HEK293 (cell line): Measurements from ENCODE around the gene ASB8.

ENCODE experiments used
- AEBP2 ChIP-seq: fragments of 450-650 bp; formaldehyde crosslinking; IDR thresholded peaks from 2 replicates; pipeline ENCODE4 v1.5.1; 2016; ENCODE audit warnings: missing biosample characterization, missing genetic modification characterization, borderline replicate concordance
- BCL11A ChIP-seq: fragments of 450-650 bp; formaldehyde crosslinking; IDR thresholded peaks from 2 replicates; pipeline ENCODE4 v1.5.1; 2016; ENCODE audit warnings: low read depth, missing biosample characterization, missing genetic modification characterization
- OVOL3 ChIP-seq: fragments of 450-650 bp; formaldehyde crosslinking; IDR thresholded peaks from 2 replicates; pipeline ENCODE4 v1.5.1; 2016; ENCODE audit warnings: missing biosample characterization, missing genetic modification characterization
- PRDM4 ChIP-seq: fragments of 450-650 bp; formaldehyde crosslinking; IDR thresholded peaks from 2 replicates; pipeline ENCODE4 v1.5.1; 2017; ENCODE audit warnings: missing biosample characterization, missing genetic modification characterization
- RBAK ChIP-seq: fragments of 450-650 bp; formaldehyde crosslinking; IDR thresholded peaks from 2 replicates; pipeline ENCODE4 v1.5.1; 2016; ENCODE audit warnings: missing biosample characterization, missing genetic modification characterization
- REPIN1 ChIP-seq: fragments of 450-650 bp; formaldehyde crosslinking; IDR thresholded peaks from 2 replicates; pipeline ENCODE4 v1.5.1; 2017; ENCODE audit warnings: missing biosample characterization, missing genetic modification characterization, low read depth
- SP7 ChIP-seq: fragments of 450-650 bp; formaldehyde crosslinking; IDR thresholded peaks from 2 replicates; pipeline ENCODE4 v1.5.1; 2016; ENCODE audit warnings: missing biosample characterization, missing genetic modification characterization
- TSHZ1 ChIP-seq: fragments of 450-650 bp; formaldehyde crosslinking; IDR thresholded peaks from 2 replicates; pipeline ENCODE4 v1.5.1; 2016; ENCODE audit warnings: missing biosample characterization, missing genetic modification characterization, borderline replicate concordance
- YY1 ChIP-seq: fragments of 450-650 bp; formaldehyde crosslinking; IDR thresholded peaks from 2 replicates; pipeline ENCODE4 v1.5.1; 2018; ENCODE audit warnings: missing biosample characterization, missing genetic modification characterization
- YY2 ChIP-seq: fragments of 450-650 bp; formaldehyde crosslinking; IDR thresholded peaks from 2 replicates; pipeline ENCODE4 v1.5.1; 2016; ENCODE audit warnings: missing biosample characterization, missing genetic modification characterization
- ZBTB26 ChIP-seq: fragments of 450-650 bp; formaldehyde crosslinking; optimal IDR thresholded peaks from 2 replicates; pipeline ENCODE3; 2016; ENCODE audit warnings: missing biosample characterization, mild to moderate bottlenecking, missing genetic modification characterization
- ZBTB7A ChIP-seq: fragments of 450-650 bp; formaldehyde crosslinking; IDR thresholded peaks from 2 replicates; pipeline ENCODE4 v1.5.1; 2016; ENCODE audit warnings: low read depth, missing biosample characterization, missing genetic modification characterization
- ZFP41 ChIP-seq: fragments of 450-650 bp; formaldehyde crosslinking; IDR thresholded peaks from 2 replicates; pipeline ENCODE4 v1.5.1; 2016; ENCODE audit warnings: missing biosample characterization, missing genetic modification characterization, borderline replicate concordance
- ZNF132 ChIP-seq: fragments of 450-650 bp; formaldehyde crosslinking; IDR thresholded peaks from 2 replicates; pipeline ENCODE4 v1.5.1; 2017; ENCODE audit warnings: missing biosample characterization, missing genetic modification characterization, borderline replicate concordance
- ZNF16 ChIP-seq: fragments of 450-650 bp; formaldehyde crosslinking; IDR thresholded peaks from 2 replicates; pipeline ENCODE4 v1.5.1; 2016; ENCODE audit warnings: low read depth, missing biosample characterization, missing genetic modification characterization
- ZNF221 ChIP-seq: fragments of 450-650 bp; formaldehyde crosslinking; IDR thresholded peaks from 2 replicates; pipeline ENCODE4 v1.5.1; 2017; ENCODE audit warnings: missing biosample characterization, missing genetic modification characterization, borderline replicate concordance
- ZNF23 ChIP-seq: fragments of 450-650 bp; formaldehyde crosslinking; IDR thresholded peaks from 2 replicates; pipeline ENCODE4 v1.5.1; 2016; ENCODE audit warnings: missing biosample characterization, missing genetic modification characterization, borderline replicate concordance
- ZNF26 ChIP-seq: fragments of 450-650 bp; formaldehyde crosslinking; IDR thresholded peaks from 2 replicates; pipeline ENCODE4 v1.5.1; 2016; ENCODE audit warnings: missing biosample characterization, missing genetic modification characterization
- ZNF280D ChIP-seq: fragments of 450-650 bp; formaldehyde crosslinking; IDR thresholded peaks from 2 replicates; pipeline ENCODE4 v1.5.1; 2016; ENCODE audit warnings: missing biosample characterization, missing genetic modification characterization
- ZNF596 ChIP-seq: fragments of 450-650 bp; IDR thresholded peaks from 2 replicates; pipeline ENCODE4 v1.5.0; 2018; ENCODE audit warnings: missing biosample characterization, mild to moderate bottlenecking, missing genetic modification characterization, moderate library complexity
- ZNF600 ChIP-seq: fragments of 450-650 bp; formaldehyde crosslinking; IDR thresholded peaks from 2 replicates; pipeline ENCODE4 v1.5.1; 2016; ENCODE audit warnings: missing biosample characterization, missing genetic modification characterization
- ZNF623 ChIP-seq: fragments of 450-650 bp; formaldehyde crosslinking; IDR thresholded peaks from 2 replicates; pipeline ENCODE4 v1.5.1; 2016; ENCODE audit warnings: missing biosample characterization, missing genetic modification characterization
- ZNF624 ChIP-seq: fragments of 450-650 bp; formaldehyde crosslinking; IDR thresholded peaks from 2 replicates; pipeline ENCODE4 v1.5.1; 2017; ENCODE audit warnings: missing biosample characterization, missing genetic modification characterization
- ZNF670 ChIP-seq: fragments of 450-650 bp; formaldehyde crosslinking; IDR thresholded peaks from 2 replicates; pipeline ENCODE4 v1.5.1; 2016; ENCODE audit warnings: missing biosample characterization, missing genetic modification characterization, low read depth
- ZNF747 ChIP-seq: fragments of 450-650 bp; formaldehyde crosslinking; IDR thresholded peaks from 2 replicates; pipeline ENCODE4 v1.5.1; 2016; ENCODE audit warnings: missing biosample characterization, missing genetic modification characterization
- ZNF837 ChIP-seq: fragments of 450-650 bp; formaldehyde crosslinking; IDR thresholded peaks from 2 replicates; pipeline ENCODE4 v1.5.1; 2016; ENCODE audit warnings: missing biosample characterization, missing genetic modification characterization

ASB8 gene

GRCh38 chr12:48157018-48157888 lies at the start of gene ASB8 (continued):
- TF ChIP-seq TSHZ1 (no peak), ZNF600 (tag by site-specific recombination) (peak; percentile 52; the same call in 1 of the 2 replicates), REPIN1 (tag by site-specific recombination) (no peak), ZNF670 (tag by site-specific recombination) (no peak), YY2 (tag by site-specific recombination) (no peak), ZNF837 (tag by site-specific recombination) (no peak), ZNF623 (tag by site-specific recombination) (no peak), RBAK (tag by site-specific recombination) (no peak), ZNF221 (tag by site-specific recombination) (no peak), OVOL3 (tag by site-specific recombination) (no peak), ZNF26 (tag by site-specific recombination) (no peak), ZNF747 (tag by site-specific recombination) (no peak), ZNF280D (tag by site-specific recombination) (no peak), ZNF624 (tag by site-specific recombination) (no peak), SP7 (tag by site-specific recombination) (peak; percentile 65; the same call in 1 of the 2 replicates), ZNF132 (tag by site-specific recombination) (no peak), ZNF23 (tag by site-specific recombination) (no peak), YY1 (tag by site-specific recombination) (no peak), AEBP2 (tag by site-specific recombination) (no peak), BCL11A (tag by site-specific recombination) (no peak; the same call in 1 of the 2 replicates), ZBTB26 (peak; percentile 35), PRDM4 (tag by site-specific recombination) (no peak), ZNF596 (tag by site-specific recombination) (no peak), ZFP41 (tag by site-specific recombination) (no peak), ZBTB7A (tag by site-specific recombination) (peak; percentile 55), ZNF16 (no peak)
